SK-N-SH (cell line): ENCODE measurements around the gene MAD1L1.

ENCODE experiments used
- CTCF ChIP-seq: fragments of 200-600 bp; sonication (generic); IDR thresholded peaks from 2 replicates; pipeline ENCODE4 v1.6.1; 2017; ENCODE audit warnings: antibody characterized with exemption, mild to moderate bottlenecking, moderate library complexity
- EP300 ChIP-seq, 2 experiments: IDR thresholded peaks; 2 replicates each; pipeline versions ENCODE4 v1.4.0 to v1.6.1; 2012; ENCODE audit warnings: borderline replicate concordance in 1 of 2, low read depth in 1 of 2, low read length in 1 of 2
- EZH2phosphoT487 ChIP-seq: fragments of 200-600 bp; sonication (generic); IDR thresholded peaks from 2 replicates; pipeline ENCODE4 v1.6.1; 2017; ENCODE audit warnings: low read depth, mixed run types, mild to moderate bottlenecking, antibody characterized with exemption, moderate library complexity, borderline replicate concordance
- FOXM1 ChIP-seq: IDR thresholded peaks from 2 replicates; pipeline ENCODE4 v1.4.0; 2012; ENCODE audit warnings: low read depth, mild to moderate bottlenecking
- GATA2 ChIP-seq: sonication (generic); formaldehyde crosslinking; IDR thresholded peaks from 2 replicates; pipeline ENCODE4 v1.5.0; 2020; ENCODE audit warnings: mild to moderate bottlenecking, missing genetic modification reagents
- MXI1 ChIP-seq: IDR thresholded peaks from 2 replicates; pipeline ENCODE4 v1.6.1; 2012; ENCODE audit warnings: mild to moderate bottlenecking, low read depth, low read length, improper control_type of control experiment
- RAD21 ChIP-seq: IDR thresholded peaks from 2 replicates; pipeline ENCODE4 v1.6.1; 2012; ENCODE audit warnings: mild to moderate bottlenecking, low read length
- RXRA ChIP-seq: IDR thresholded peaks from 2 replicates; pipeline ENCODE4 v1.4.0; 2012; ENCODE audit warnings: low read depth, mild to moderate bottlenecking, borderline replicate concordance
- USF2 ChIP-seq: fragments of 150-350 bp; IDR thresholded peaks from 2 replicates; pipeline ENCODE4 v1.6.1; 2017; ENCODE audit warnings: antibody characterized with exemption, low read length, low read depth, borderline replicate concordance

DNA sequence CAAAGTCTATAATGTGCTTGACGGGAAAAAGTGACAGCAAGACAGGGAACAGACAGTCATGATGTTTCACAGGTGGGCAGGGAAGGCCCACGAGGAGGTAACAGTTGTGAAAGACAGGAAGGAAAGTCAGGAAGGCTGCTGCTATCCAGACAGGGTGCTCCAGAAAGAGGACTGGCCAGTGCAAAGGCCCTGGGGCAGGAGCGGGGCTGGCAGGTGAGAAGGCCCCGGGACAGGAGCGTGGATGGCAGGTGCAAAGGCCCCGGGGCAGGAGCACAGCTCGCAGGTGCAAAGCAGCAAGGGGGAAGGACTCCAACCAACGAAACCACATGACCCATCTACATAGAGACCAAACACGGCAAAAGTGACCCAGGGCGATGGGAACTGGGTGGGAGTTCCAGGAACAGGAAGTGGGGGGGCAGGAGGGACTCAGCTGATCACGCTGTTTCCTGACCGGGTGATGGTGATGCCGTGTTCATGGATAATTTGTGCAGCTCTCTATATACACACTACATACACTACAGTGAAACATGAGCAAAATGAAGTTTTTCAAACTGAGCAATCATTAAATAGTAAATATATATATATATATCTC is 138.2 kb downstream of the MAD1L1 start:
- no peak for TF ChIP-seq CTCF
- no peak for TF ChIP-seq RAD21
- TF ChIP-seq MXI1, result no peak
- no peak for TF ChIP-seq RXRA
- no peak for TF ChIP-seq FOXM1
- no peak for TF ChIP-seq EZH2phosphoT487
- TF ChIP-seq GATA2 (CRISPR knock-in tag), result no peak
- no peak for TF ChIP-seq EP300 (IDR thresholded peaks at IDR 0.05; ENCODE audit: borderline replicate concordance in 1 of 2, low read depth in 1 of 2, low read length in 1 of 2)
- TF ChIP-seq USF2, result no peak
